ENCODE measurements around the gene DARS2.
"Not testable (repeated sequence)": the region's sequence is repeated elsewhere in the genome, so short reads cannot be mapped to it uniquely, and the experiment has no call there.

DARS2 gene

DNA sequence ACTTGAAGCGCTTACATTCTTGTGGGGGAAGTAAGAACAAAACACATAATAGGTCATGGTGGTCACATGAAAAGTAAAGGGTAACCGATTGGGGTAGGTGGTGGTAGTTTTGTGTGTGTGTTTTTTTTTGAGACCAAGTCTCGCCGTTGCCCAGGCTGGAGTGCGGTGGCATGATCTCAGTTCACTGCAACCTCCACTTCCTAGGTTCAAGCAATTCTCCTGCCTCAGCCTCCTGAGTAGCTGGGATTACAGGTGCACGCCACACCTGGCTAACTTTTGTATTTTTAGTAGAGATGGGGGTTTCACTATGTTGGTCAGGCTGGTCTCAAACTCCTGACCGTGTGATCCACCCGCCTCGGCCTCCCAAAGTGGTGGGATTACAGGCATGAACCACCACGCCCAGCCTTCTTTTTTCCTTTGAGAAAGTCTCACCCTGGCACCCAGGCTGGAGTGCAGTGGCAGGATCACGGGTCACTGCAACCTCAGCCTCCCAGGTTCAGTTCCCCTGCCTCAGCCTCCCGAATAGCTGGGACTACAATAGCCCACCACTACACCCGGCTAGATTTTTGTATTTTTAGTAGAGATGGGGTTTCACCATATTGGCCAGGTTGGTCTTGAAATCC is 37.8 kb downstream of the DARS2 start:
- DNase-seq (ENCODE audit: low spot score), result not testable (repeated sequence)

DNA sequence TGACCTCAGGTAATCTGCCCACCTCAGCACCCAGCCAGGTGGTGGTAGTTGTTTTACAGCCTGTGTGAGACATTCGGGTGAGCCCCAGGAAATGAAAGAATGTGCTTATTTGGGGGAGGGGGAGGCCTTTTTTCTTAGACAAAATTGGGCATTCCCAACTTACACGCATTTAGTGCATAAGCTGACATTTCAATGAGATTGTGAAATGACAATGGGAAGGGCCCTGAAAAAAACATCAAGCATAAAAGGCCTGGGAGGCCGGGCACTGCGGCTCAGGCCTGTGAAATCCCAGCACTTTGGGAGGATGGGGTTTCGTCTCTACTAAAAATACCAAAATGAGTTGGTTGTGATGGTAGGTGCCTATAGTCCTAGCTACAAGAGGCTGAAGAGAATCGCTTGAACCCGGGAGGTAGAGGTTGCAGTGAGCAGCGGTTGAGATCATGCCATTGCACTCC is 38.3 kb downstream of the DARS2 start:
- peak; percentile 56 for DNase-seq (ENCODE audit: low spot score)

DNA sequence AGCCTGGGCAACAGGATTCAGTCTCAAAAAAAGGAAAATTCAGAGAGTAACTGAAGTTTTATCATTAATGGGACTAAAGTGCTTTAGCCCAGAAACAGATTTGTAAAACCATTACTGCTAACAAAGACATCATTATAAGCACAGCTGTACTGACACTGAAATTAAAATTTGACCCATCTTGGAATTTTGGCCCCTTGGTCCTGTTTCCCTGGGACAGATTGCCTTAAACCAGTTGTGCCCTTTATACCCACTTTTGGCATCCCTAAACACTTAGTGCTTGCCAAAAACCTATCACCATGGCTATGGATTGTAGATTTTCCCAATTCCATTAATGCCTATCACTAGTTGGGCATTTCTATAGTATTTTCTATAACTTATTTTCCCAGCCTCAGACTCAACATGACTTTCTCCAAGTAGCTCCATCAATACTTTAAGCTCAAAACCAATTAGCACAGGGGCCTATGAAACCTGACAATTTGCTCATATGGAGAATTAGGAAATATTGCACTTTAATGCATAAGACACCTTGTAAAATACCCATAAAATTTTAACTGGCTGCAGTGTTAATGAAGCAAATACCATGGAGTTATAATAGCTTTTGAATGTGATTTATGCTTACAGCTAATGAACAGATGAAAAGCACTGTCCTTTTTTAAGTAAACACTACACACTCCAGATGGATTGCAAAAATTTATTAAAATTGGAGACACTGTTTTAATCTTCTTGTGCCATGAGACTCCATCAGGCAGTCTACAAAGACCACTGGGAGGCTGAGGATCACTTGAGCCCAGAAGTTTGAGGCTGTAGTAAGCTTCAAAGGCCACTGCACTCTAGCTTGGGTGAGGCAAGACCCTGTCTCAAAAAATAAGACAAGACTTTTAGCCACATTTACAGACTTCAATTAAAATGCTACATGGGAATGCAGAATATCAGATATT is 39.0 kb downstream of the DARS2 start:
- peak; percentile 48 for DNase-seq (ENCODE audit: low spot score)

DNA sequence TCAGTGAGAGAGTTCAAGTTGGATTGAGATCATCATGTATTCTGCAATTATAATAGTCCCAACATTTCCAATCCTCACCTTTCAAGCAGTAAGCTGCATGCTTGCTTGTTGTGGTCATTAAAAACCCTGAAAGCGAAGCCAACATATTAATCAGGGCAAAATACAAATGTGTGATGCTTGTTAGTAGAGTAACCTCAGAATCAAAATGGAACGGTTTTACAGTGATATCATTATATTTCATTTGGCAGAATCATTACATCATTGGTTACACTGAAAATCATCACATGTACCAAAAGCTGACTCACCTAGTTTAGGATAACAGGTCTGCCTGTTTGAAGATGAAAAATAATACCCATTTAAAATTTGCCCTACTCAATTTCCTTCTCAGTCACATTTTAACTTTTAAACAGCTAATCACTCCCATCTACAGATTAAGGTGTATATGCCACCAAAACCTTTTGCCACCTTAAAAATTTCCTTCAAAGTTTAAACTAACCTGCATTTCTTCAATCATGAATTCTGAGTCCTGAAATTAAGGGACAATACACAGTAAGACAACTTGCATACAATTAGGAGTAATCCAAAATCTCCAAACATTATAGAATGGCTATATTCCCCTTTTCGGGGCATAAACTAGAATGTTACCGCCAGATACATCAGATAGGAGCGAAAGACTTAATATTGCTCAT is 39.9 kb downstream of the DARS2 start:
- peak; percentile 82 for DNase-seq (ENCODE audit: low spot score)

DNA sequence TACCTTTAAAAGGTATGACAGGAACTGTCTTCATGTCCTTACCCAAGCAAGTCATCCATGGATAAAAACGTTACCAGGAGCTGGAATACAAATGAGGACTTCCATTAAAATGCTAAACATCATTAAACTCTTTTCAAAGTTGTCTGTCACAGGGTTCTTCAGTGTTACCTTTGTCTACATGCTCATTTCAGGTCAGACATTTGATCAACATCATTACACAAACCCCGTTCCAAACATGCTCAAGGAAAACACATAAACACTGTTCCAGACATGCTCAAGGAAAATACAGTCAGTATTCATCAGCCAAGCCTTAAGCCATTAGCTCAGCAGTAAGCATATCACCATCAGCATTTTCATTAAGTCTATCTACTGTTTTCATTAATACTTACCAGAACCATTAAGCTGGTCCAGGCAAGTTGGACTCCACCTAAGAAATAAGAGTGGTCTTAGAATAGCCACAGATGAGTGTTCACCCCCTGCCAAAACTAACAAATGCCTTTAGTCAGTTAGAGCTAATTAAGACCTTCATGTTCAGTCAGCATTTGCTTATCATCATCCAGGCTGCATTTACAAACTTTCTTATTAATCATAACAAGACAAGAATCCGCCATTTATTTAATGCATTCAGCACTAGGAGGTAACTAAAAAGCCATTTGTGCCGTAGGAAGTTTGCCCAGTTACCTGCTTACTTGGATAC is 41.1 kb downstream of the DARS2 start:
- no peak for DNase-seq (ENCODE audit: low spot score)

DNA sequence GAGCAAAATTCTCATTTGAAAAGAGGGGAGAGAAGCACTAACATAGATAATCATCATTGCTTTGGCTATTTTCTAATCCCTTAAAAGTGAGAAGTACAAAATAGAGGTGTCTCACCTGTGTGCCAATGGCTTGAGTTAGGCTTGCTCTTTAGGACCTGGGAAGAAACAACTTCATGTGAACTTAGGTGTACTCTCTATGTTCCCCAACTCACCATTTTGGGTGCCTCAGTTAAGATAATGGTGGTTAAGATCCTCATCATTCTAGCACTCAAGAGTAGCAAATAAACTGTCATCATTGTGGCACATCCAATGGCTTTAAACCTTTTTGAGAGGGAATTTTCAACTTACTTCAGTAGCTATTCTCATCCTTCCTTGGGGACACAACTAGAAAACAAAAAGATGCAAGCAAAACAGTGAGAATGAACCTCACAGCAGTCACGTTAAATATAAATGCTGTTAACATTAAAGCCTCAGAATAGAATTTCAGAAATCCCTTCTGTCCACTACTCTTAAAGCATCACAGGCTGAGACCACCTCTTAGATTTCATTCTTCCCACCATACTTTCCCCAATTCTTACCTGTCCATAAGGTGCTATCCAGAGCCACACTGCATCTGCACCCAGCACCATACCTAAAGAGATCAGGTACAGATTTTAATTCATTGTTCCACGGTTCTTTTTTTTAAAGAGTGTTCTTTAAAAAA is 42.1 kb downstream of the DARS2 start:
- DNase-seq (ENCODE audit: low spot score), result peak; percentile 80

DNA sequence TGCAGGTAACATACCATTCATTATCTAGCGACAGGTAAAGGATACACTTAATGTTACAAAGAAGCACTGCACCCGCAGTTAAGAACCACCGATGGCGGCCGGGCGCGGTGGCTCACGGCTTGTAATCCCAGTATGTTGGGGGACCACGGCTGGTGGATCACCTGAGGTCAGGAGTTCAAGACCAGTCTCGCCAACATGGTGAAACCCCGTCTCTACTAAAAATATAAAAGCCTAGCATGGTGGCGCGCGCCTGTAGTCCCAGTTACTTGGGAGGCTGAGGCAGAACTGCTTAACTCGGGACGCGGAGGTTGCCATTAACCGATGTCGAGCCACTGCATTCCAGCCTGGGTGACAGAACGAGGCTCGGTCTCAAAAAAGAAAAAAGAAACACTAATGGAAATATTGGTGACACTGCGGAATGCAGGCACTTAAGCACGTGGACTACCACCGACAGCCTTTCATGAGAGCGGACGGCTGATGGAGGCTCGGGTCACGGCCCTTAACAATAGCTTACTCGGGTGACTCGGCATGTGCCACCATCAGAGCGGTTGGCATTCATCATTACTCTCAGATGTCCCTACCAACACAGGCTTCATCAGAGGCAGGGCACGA is 42.8 kb downstream of the DARS2 start:
- DNase-seq (ENCODE audit: low spot score), result peak; percentile 59

DNA sequence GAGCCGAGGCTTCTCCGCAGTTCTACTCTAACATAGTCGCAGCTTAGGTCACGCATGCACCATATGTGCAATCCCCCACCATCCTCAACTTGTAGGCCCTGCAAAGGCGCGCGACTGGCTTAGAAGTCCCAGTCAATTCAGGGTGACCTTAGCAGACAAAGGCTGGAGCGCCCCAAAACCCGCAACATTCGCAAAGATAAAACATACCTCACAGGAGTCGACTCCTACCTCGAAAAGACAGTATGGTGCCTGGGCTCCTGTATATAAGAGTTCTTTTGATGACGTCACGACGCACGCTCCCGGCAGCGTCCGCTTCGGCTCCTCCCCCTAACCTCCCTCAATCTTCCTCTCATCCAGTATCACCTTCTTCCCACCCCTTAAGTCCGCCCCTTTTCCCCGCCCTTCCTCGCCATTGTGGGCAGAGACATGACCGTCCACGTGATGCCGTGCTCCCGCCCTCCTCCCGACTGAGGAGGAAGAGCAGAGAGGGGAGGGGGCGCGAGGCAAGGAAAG is 43.3 kb downstream of the DARS2 start, which contains the start of gene GAS5:
Gene GAS5, minus strand, starts transcription at position 237 of the 513 bp plus-strand sequence.
- DNase-seq (ENCODE audit: low spot score), result peak; percentile 99

DNA sequence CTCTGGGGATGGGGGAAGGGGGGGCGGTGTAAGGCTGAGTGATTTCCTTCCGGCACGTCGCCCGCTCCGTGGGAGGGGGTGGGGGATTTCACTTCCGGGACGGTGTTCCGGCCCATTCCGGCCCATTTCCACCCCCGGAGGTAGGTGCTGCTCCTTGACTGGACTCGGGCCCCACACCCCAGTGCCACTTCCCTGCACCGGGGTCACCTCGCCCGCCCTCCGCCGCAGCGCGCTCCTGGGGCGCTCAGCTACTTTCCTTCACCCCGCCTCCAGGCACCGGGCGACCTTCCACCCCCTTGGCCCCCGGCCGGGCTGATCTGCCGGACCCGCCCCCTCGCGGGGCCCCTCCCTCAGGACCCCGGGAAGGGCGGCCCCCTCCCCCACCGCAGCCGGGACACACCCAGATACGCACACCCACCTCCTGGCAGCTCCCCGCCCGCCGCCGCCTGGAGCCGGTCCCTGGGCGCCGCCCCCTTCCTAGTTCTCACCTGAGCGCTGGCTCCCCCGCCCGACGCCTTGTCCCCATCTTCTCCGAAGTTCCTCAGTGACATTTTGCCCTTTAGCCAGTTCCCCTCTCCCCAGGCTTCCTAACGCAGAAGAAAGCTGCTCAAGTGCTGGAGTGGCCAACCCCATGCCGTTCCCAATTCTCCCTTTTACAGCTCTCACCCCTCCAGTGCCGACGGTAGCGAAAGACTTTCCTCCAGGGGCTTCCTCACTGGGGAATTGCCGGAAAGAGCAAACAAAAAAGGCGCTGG is 44.0 kb downstream of the DARS2 start, which contains the start of gene ZBTB37:
Gene ZBTB37, plus strand, starts transcription at position 115 of the 755 bp plus-strand sequence. CDS start 1,846 bp downstream, outside the sequence.
- DNase-seq (ENCODE audit: low spot score), result peak; percentile 83

DNA sequence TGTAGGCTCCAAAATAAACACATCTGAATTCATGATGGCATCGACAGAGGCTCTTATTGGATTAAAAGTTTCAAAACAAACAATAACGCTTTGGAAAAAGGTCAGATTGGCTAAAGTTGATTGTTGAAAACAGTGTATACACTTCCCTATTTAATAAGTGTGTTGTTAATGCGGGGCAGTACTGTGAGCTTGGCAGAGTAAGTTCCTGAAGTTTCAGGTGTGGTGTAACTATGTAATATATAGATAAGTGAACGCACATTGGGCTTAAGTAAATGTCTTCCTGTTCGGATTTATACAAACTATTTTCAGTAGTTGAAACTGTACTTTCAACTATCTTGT is 44.5 kb downstream of the DARS2 start:
- no peak for DNase-seq (ENCODE audit: low spot score)

DNA sequence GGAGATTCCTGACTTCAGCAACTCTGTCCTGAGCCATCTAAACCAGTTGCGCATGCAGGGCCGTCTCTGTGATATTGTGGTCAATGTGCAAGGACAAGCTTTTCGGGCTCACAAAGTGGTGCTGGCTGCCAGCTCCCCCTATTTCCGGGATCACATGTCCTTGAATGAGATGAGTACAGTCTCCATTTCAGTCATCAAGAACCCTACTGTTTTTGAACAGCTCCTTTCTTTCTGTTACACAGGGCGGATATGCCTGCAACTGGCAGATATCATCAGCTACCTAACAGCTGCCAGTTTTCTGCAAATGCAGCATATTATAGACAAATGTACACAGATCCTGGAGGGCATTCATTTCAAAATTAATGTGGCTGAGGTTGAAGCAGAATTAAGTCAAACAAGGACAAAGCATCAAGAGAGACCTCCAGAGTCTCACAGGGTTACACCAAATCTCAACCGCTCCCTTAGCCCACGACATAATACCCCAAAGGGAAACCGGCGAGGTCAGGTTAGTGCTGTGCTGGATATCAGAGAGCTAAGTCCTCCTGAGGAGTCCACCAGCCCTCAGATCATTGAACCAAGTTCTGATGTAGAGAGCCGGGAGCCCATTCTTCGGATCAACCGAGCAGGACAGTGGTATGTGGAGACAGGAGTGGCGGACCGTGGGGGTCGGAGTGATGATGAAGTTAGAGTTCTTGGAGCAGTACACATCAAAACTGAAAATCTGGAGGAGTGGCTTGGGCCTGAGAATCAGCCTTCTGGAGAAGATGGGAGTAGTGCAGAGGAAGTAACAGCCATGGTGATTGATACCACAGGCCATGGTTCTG is 46.0 kb downstream of the DARS2 start:
- DNase-seq (ENCODE audit: low spot score), result no peak

DNA sequence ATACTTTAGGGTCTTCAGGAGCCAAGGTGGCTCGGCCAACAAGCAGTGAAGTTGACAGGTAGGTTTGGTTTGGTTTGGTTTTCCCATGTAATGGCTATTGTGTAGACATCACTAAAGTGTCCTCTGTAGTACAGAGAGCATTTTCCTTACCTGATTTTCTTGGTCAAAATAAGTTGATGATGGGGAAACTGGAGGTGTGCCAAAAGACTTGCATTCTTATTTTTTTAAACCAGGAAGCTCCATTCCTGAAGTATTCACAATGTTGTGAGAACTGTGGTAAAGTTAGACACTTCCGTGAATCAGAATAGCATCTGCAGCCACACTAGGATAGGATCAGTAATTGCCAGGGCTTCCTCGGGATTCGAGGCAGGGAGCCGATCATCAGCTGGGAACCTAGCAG is 46.6 kb downstream of the DARS2 start:
- no peak for DNase-seq (ENCODE audit: low spot score)

DNA sequence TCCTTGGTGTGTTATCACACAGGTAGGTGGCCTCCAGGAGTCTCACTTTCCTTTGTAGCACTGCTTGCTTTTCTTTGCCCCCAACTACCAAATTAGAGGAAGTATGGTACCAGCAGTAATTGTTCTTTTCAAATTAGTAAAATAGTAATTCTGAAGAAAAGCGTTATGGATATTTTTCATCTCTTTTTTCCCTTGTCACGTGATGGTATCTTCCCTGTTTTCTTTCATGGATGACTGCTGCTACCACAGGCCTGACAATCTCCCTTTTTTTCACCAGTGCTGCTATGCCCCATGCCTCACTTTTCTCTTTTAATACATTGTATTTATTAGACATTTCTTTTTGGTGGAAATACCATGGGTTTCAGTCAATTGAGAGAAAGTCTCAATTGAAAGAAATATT is 47.0 kb downstream of the DARS2 start:
- DNase-seq (ENCODE audit: low spot score), result no peak

DNA sequence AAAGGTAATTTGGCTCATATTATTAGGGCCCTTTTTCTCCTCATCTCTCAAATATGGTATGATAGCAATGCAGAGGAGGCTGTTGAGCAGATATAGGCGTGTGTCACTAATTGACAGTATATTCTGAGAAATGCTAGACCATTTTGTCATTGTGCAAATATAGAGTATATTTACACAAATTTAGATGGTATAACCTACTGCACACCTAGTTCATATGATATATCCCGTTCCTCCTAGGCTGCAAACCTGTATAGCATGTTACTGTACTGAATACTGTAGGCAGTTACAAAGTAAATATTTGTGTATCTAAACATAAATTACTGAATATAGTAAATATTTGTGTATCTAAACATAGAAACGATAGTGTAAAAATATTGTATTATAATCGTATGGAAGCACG is 52.3 kb downstream of the DARS2 start:
- no peak for DNase-seq (ENCODE audit: low spot score)

DNA sequence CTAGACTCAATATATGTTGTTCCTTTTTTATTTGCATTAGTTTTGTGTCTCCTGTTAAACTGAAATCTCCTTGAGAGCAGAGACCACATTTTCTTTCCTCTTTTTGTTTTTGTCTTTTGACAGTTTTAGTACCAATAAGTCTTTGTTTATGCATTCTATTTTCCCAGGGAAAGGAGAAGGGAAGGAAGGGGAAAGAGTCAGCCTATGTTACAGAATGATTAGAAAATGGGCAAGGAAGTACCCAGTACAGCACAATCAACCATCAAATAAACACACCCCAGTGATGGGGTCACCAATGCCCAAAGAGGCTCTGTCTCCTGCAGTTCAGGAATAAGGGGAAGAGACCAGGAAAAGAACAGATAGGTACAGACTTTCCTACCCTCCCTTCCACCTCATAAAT is 53.8 kb downstream of the DARS2 start:
- DNase-seq (ENCODE audit: low spot score), result no peak

DNA sequence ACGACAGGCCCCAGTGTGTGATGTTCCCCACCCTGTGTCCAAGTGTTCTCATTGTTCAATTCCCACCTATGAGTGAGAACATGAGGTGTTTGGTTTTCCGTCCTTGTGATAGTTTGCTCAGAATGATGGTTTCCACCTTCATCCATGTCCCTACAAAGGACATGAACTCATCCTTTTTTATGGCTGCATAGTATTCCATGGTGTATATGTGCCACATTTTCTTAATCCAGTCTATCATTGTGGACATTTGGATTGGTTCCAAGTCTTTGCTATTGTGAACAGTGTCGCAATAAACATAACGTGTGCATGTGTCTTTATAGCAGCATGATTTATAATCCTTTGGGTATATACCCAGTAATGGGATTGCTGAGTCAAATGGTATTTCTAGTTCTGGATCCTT is 56.6 kb downstream of the DARS2 start:
- DNase-seq (ENCODE audit: low spot score), result not testable (repeated sequence)

DNA sequence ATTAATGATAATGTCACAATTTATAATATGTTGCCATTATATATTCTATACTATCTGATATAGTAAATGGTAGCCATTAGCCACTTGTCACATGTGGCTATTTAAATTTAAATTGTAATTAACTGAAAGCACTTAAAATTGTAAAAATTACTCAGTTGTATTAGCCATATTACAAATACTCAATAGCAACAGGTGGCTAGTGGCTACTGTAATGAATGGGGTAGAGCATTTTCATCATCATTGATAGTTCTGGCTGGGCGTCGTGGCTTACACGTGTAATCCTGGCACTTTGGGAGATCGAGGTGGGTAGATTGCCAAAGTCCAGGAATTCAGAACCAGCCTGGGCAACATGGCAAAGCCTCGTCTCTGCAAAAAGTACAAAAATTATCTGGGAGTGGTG is 60.2 kb downstream of the DARS2 start:
- no peak for DNase-seq (ENCODE audit: low spot score)

DNA sequence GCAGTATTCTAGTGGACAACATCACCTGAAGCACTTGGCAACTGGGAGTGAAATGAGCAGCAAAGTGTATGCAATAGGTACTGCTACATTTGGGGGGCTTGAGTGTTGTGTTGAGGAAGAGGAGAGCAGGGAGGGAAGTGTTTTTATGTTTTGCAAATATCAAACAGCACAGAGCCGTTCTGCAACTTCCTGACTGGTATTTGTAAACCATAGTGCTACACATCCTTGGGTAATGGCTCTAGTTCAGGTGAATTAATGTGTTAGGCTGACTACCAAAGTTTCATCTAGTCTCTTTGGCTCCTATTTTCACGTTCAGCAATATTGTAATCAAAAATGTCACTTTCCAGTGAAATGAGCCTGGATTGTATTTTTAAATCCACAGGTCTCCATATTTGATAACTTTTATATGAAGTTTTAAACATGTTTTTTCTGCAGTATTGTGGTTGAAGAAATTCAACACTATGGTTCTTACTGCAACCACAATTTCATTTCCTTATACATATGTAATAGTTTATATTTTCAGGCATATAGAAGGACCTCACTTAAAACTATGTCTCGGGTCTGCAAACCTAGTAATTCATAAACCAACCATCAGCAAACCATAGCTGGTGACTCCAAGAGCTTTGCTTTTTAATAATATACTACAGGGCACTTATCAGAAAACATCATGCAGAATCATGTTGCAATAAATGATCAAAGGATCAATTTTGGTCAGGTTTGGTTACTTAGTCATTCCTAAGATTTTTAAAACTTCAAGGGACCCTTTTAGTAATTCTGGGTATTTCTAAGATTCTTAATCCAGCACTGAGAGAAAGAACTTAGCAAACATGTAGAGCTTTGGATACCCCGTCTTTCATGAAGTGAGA is 62.5 kb downstream of the DARS2 start:
- DNase-seq (ENCODE audit: low spot score), result no peak
